ENCODE measurements around the gene DOCK9.

- TF ChIP-seq, protein P1, sequence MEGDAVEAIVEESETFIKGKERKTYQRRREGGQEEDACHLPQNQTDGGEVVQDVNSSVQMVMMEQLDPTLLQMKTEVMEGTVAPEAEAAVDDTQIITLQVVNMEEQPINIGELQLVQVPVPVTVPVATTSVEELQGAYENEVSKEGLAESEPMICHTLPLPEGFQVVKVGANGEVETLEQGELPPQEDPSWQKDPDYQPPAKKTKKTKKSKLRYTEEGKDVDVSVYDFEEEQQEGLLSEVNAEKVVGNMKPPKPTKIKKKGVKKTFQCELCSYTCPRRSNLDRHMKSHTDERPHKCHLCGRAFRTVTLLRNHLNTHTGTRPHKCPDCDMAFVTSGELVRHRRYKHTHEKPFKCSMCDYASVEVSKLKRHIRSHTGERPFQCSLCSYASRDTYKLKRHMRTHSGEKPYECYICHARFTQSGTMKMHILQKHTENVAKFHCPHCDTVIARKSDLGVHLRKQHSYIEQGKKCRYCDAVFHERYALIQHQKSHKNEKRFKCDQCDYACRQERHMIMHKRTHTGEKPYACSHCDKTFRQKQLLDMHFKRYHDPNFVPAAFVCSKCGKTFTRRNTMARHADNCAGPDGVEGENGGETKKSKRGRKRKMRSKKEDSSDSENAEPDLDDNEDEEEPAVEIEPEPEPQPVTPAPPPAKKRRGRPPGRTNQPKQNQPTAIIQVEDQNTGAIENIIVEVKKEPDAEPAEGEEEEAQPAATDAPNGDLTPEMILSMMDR (conservative IDR thresholded peaks at IDR 0.05 in 1 of 2, IDR thresholded peaks at IDR 0.05 in 1 of 2; ENCODE audit: extremely low read depth in 1 of 2, insufficient read depth in 1 of 2, low read depth in 1 of 2, low read length in 2 of 2): no peak
- TF ChIP-seq EZH2 (IDR thresholded peaks at IDR 0.05; ENCODE audit: borderline replicate concordance, low read length): no peak
These were observed 181.7 kb downstream of the DOCK9 start for GRCh38 chr13:98796191-98796590.

All from mammary epithelial cell (primary cell).